HEK293 (cell line): ENCODE data around the gene HTR7.

Source experiments
- CTCF ChIA-PET: fragments of 350-600 bp; formaldehyde crosslinking; extraction: SDS; loops from one replicate; lab custom pipeline; 2021; ENCODE audit warnings: antibody characterized with exemption; lab: Yijun Ruan, JAX
- POLR2A ChIA-PET: fragments of 300-600 bp; formaldehyde crosslinking; extraction: SDS; loops from one replicate; lab custom pipeline; 2020; ENCODE audit warnings: antibody characterized with exemption, inconsistent platforms; lab: Yijun Ruan, JAX
- H3K27ac ChIP-seq: fragments of 200-500 bp; sonication (Bioruptor generic); 2 replicates; pipeline ENCODE4 v1.5.1; 2014; ENCODE audit warnings: low read depth, low read length, control low read depth, inconsistent platforms; ENCODE audit errors: extremely low read depth
- H3K36me3 ChIP-seq, 2 experiments: fragments of 200-500 bp in 1 of 2; sonication (Bioruptor generic) in 1 of 2; 1 replicate in 1 of 2; 2 replicates in 1 of 2; pipeline ENCODE4 v1.5.1; 2014 to 2017; ENCODE audit warnings: inconsistent platforms in 2 of 2, low read length in 2 of 2; ENCODE audit not compliant: control insufficient read depth in 2 of 2, insufficient read depth in 1 of 2
- H3K4me1 ChIP-seq: fragments of 200-500 bp; sonication (Bioruptor generic); 2 replicates; pipeline ENCODE4 v1.5.1; 2014; ENCODE audit warnings: mild to moderate bottlenecking, low read length, inconsistent platforms; ENCODE audit not compliant: control insufficient read depth, insufficient read depth
- H3K4me3 ChIP-seq: 2 replicates; pipeline ENCODE4 v1.5.1; 2011; ENCODE audit warnings: low read depth, mild to moderate bottlenecking, control low read depth, low read length, moderate library complexity
- H3K9me3 ChIP-seq: fragments of 200-500 bp; sonication (Bioruptor generic); 2 replicates; pipeline ENCODE4 v1.5.1; 2014; ENCODE audit warnings: low read depth, low read length, inconsistent platforms; ENCODE audit not compliant: control insufficient read depth, insufficient read depth
- MEIS1 ChIP-seq: sonication (generic); formaldehyde crosslinking; IDR thresholded peaks from 2 replicates; pipeline ENCODE4 v1.8.1; 2022; ENCODE audit warnings: missing genetic modification reagents, mild to moderate bottlenecking, borderline replicate concordance
- SALL2 ChIP-seq: fragments of 450-650 bp; formaldehyde crosslinking; IDR thresholded peaks from 2 replicates; pipeline ENCODE4 v1.5.0; 2017; ENCODE audit warnings: missing biosample characterization, mild to moderate bottlenecking, missing genetic modification characterization, borderline replicate concordance
- SCRT1 ChIP-seq: fragments of 450-650 bp; formaldehyde crosslinking; IDR thresholded peaks from 2 replicates; pipeline ENCODE4 v1.5.1; 2016; ENCODE audit warnings: missing biosample characterization, missing genetic modification characterization, borderline replicate concordance
- SETDB1 ChIP-seq: IDR thresholded peaks from one replicate; pipeline ENCODE4 v1.6.1; 2017; ENCODE audit warnings: mild to moderate bottlenecking, low read length, moderate library complexity, mixed read lengths; ENCODE audit not compliant: insufficient read length
- SP2 ChIP-seq: fragments of 450-650 bp; formaldehyde crosslinking; IDR thresholded peaks from 2 replicates; pipeline ENCODE4 v1.5.1; 2016; ENCODE audit warnings: missing biosample characterization, missing genetic modification characterization
- ZBTB49 ChIP-seq: fragments of 450-650 bp; formaldehyde crosslinking; IDR thresholded peaks from 2 replicates; pipeline ENCODE4 v1.5.1; 2016; ENCODE audit warnings: missing biosample characterization, missing genetic modification characterization, low read depth
- ZBTB8A ChIP-seq: fragments of 450-650 bp; formaldehyde crosslinking; IDR thresholded peaks from 2 replicates; pipeline ENCODE4 v1.5.1; 2016; ENCODE audit warnings: missing biosample characterization, missing genetic modification characterization
- ZFP41 ChIP-seq: fragments of 450-650 bp; formaldehyde crosslinking; IDR thresholded peaks from 2 replicates; pipeline ENCODE4 v1.5.1; 2016; ENCODE audit warnings: missing biosample characterization, missing genetic modification characterization, borderline replicate concordance
- ZIC2 ChIP-seq: fragments of 450-650 bp; formaldehyde crosslinking; IDR thresholded peaks from 2 replicates; pipeline ENCODE4 v1.5.1; 2016; ENCODE audit warnings: missing biosample characterization, missing genetic modification characterization
- ZNF10 ChIP-seq: fragments of 450-650 bp; formaldehyde crosslinking; IDR thresholded peaks from 2 replicates; pipeline ENCODE4 v1.5.1; 2017; ENCODE audit warnings: missing biosample characterization, missing genetic modification characterization
- ZNF169 ChIP-seq: fragments of 450-650 bp; formaldehyde crosslinking; IDR thresholded peaks from 2 replicates; pipeline ENCODE4 v1.5.1; 2016; ENCODE audit warnings: missing biosample characterization, missing genetic modification characterization
- ZNF23 ChIP-seq: fragments of 450-650 bp; formaldehyde crosslinking; IDR thresholded peaks from 2 replicates; pipeline ENCODE4 v1.5.1; 2016; ENCODE audit warnings: missing biosample characterization, missing genetic modification characterization, borderline replicate concordance
- ZNF324 ChIP-seq: fragments of 450-650 bp; formaldehyde crosslinking; IDR thresholded peaks from 2 replicates; pipeline ENCODE4 v1.5.1; 2016; ENCODE audit warnings: missing biosample characterization, missing genetic modification characterization
- ZNF391 ChIP-seq: fragments of 450-650 bp; formaldehyde crosslinking; IDR thresholded peaks from 2 replicates; pipeline ENCODE4 v1.5.1; 2016; ENCODE audit warnings: low read depth, missing biosample characterization, missing genetic modification characterization, borderline replicate concordance
- ZNF488 ChIP-seq: fragments of 450-650 bp; formaldehyde crosslinking; IDR thresholded peaks from 2 replicates; pipeline ENCODE4 v1.5.1; 2016; ENCODE audit warnings: missing biosample characterization, missing genetic modification characterization
- ZNF561 ChIP-seq: fragments of 450-650 bp; IDR thresholded peaks from 2 replicates; pipeline ENCODE4 v1.5.1; 2018; ENCODE audit warnings: missing biosample characterization, missing genetic modification characterization, borderline replicate concordance
- ZNF571 ChIP-seq: fragments of 450-650 bp; formaldehyde crosslinking; IDR thresholded peaks from 2 replicates; pipeline ENCODE4 v1.5.0; 2017; ENCODE audit warnings: missing biosample characterization, missing genetic modification characterization
- ZNF624 ChIP-seq: fragments of 450-650 bp; formaldehyde crosslinking; IDR thresholded peaks from 2 replicates; pipeline ENCODE4 v1.5.1; 2017; ENCODE audit warnings: missing biosample characterization, missing genetic modification characterization
- ZNF76 ChIP-seq: fragments of 450-650 bp; formaldehyde crosslinking; IDR thresholded peaks from 2 replicates; pipeline ENCODE4; 2016; ENCODE audit warnings: low read depth, missing biosample characterization, missing genetic modification characterization, borderline replicate concordance
- ZNF843 ChIP-seq: fragments of 450-650 bp; formaldehyde crosslinking; IDR thresholded peaks from 2 replicates; pipeline ENCODE4 v1.5.1; 2016; ENCODE audit warnings: missing biosample characterization, missing genetic modification characterization
- ZSCAN16 ChIP-seq: fragments of 450-650 bp; formaldehyde crosslinking; IDR thresholded peaks from 2 replicates; pipeline ENCODE4 v1.5.1; 2016; ENCODE audit warnings: missing biosample characterization, missing genetic modification characterization
- ZSCAN30 ChIP-seq: fragments of 450-650 bp; IDR thresholded peaks from 2 replicates; pipeline ENCODE4 v1.5.1; 2018; ENCODE audit warnings: missing biosample characterization, mild to moderate bottlenecking, missing genetic modification characterization, moderate library complexity
- ZSCAN5A ChIP-seq: fragments of 450-650 bp; formaldehyde crosslinking; IDR thresholded peaks from 2 replicates; pipeline ENCODE4 v1.5.1; 2016; ENCODE audit warnings: missing biosample characterization, missing genetic modification characterization

Gene HTR7

GRCh38 chr10:90780488-90780887 is 77.4 kb downstream of the HTR7 start:
- TF ChIP-seq ZNF571 (no peak), ZNF843 (no peak), ZNF561 (tag by site-specific recombination) (no peak), ZNF391 (tag by site-specific recombination) (no peak), SALL2 (no peak), ZIC2 (tag by site-specific recombination) (no peak), ZFP41 (tag by site-specific recombination) (no peak), MEIS1 (no peak), ZSCAN5A (tag by site-specific recombination) (no peak), ZNF10 (tag by site-specific recombination) (no peak), SP2 (tag by site-specific recombination) (no peak), SCRT1 (tag by site-specific recombination) (no peak), ZNF169 (no peak), ZNF488 (tag by site-specific recombination) (no peak), ZNF23 (tag by site-specific recombination) (no peak), ZSCAN16 (tag by site-specific recombination) (no peak)
- no peaks in the 10 kb centered on the region for H3K9me3 ChIP-seq
- no peaks in the 10 kb centered on the region for H3K36me3 ChIP-seq
- H3K27ac ChIP-seq: no peak overlapping the region
- CTCF ChIA-PET: interaction anchor here (0.6 kb wide), 1 partner anchor 33 kb away, joined by 4 read pairs; no protein-coding TSS in a partner anchor
- no peaks in the 10 kb centered on the region for H3K4me1 ChIP-seq
- no peak overlapping the region for H3K4me3 ChIP-seq
- POLR2A ChIA-PET: no interaction called here

GRCh38 chr10:90779548-90779947 is 78.3 kb downstream of the HTR7 start:
- TF ChIP-seq ZNF76 (tag by site-specific recombination): no peak
- no peak for TF ChIP-seq ZFP41 (tag by site-specific recombination)
- TF ChIP-seq ZNF169: no peak
- H3K4me3 ChIP-seq: no peak overlapping the region
- ChIA-PET CTCF (interaction anchor here (1.3 kb wide), 1 partner anchor 83 kb away, joined by 3 read pairs; no protein-coding TSS in a partner anchor), POLR2A (interaction anchor here (0.5 kb wide), 1 partner anchor 389 kb away, joined by 3 read pairs; no protein-coding TSS in a partner anchor)
- no peaks in the 10 kb centered on the region for H3K9me3 ChIP-seq
- no peaks in the 10 kb centered on the region for H3K36me3 ChIP-seq
- H3K27ac ChIP-seq: no peak overlapping the region
- H3K4me1 ChIP-seq: no peaks in the 10 kb centered on the region

- H3K4me1 ChIP-seq: no peaks in the 10 kb centered on the region
- no peak overlapping the region for H3K4me3 ChIP-seq
- TF ChIP-seq ZNF624 (tag by site-specific recombination) (no peak), ZFP41 (tag by site-specific recombination) (no peak), ZNF324 (no peak), ZBTB49 (tag by site-specific recombination) (no peak), ZNF23 (tag by site-specific recombination) (no peak), ZBTB8A (tag by site-specific recombination) (no peak), SETDB1 (no peak), ZSCAN30 (no peak)
- H3K9me3 ChIP-seq: no peaks in the 10 kb centered on the region
- no peaks in the 10 kb centered on the region for H3K36me3 ChIP-seq
- H3K27ac ChIP-seq: no peak overlapping the region
- POLR2A ChIA-PET: no interaction called here
- CTCF ChIA-PET: interaction anchor here (1.9 kb wide), 1 partner anchor 10 kb away, joined by 13 read pairs; no protein-coding TSS in a partner anchor
These were observed 80.2 kb downstream of the HTR7 start for GRCh38 chr10:90777621-90778020.
